ENCODE data around the gene DMXL1. TPM values are rescaled to one million over a fixed set of nuclear protein-coding genes. Genes with fewer than 3 reads are reported as not detected.

The DMXL1 gene
- total and polyA plus RNA-seq, 4 donors, result 4.3 to 38.1 (median 25.1) TPM

GRCh38 chr5:119187776-119188529 is 117.1 kb downstream of the DMXL1 start (continued):
- TF ChIP-seq FOXA1 (IDR thresholded peaks at IDR 0.05) (no peak), TAF1 (conservative IDR thresholded peaks at IDR 0.05) (no peak), HNF4A (conservative IDR thresholded peaks at IDR 0.05) (no peak), HNF4G (IDR thresholded peaks at IDR 0.05) (no peak), SP1 (IDR thresholded peaks at IDR 0.05) (no peak), NR2F2 (IDR thresholded peaks at IDR 0.05) (no peak), FOXA2 (IDR thresholded peaks at IDR 0.05) (no peak), RAD21 (IDR thresholded peaks at IDR 0.05) (no peak)

GRCh38 chr5:119190470-119191095 is 119.7 kb downstream of the DMXL1 start:
- Histone ChIP-seq H3K9ac (ENCODE audit: low read depth in 1 of 2, low read length in 2 of 2) (no peak overlapping the region), H3K4me3 (ENCODE audit: low read depth in 1 of 3, low read length in 3 of 3) (no peak overlapping the region), H3K27ac (ENCODE audit: low read depth in 1 of 2, low read length in 2 of 2) (no peak overlapping the region), H3K4me1 (ENCODE audit: control insufficient read depth in 4 of 4, insufficient read depth in 4 of 4, low read length in 3 of 4) (no peaks in the 10 kb centered on the region), H3K36me3 (ENCODE audit: control insufficient read depth in 4 of 4, insufficient read depth in 3 of 4, low read depth in 1 of 4, low read length in 3 of 4) (peaks cover 0 to 13% (median 6%) of the 10 kb centered on the region in 4 donors), H3K27me3 (ENCODE audit: control insufficient read depth in 4 of 4, insufficient read depth in 4 of 4, low read length in 3 of 4) (no peaks in the 10 kb centered on the region), H3K9me3 (ENCODE audit: control insufficient read depth in 4 of 4, low read length in 3 of 4) (no peaks in the 10 kb centered on the region)
- no peak for DNase-seq (ENCODE audit: low spot score)
- TF ChIP-seq CTCF (IDR thresholded peaks at IDR 0.05; ENCODE audit: low read depth, low read length, missing input control) (no peak), HNF4A (conservative IDR thresholded peaks at IDR 0.05) (no peak), REST (IDR thresholded peaks at IDR 0.05) (no peak), FOXA1 (IDR thresholded peaks at IDR 0.05) (no peak), FOXA2 (IDR thresholded peaks at IDR 0.05) (no peak), ATF3 (IDR thresholded peaks at IDR 0.05) (no peak), SP1 (IDR thresholded peaks at IDR 0.05) (no peak), GABPA (IDR thresholded peaks at IDR 0.05 in 1 of 2, conservative IDR thresholded peaks at IDR 0.05 in 1 of 2) (no peak), RXRA (IDR thresholded peaks at IDR 0.05) (no peak)
- WGBS, result 90% methylated on average over 1 of the region's 1 CpG

GRCh38 chr5:119191944-119192343 is 121.1 kb downstream of the DMXL1 start:
- peaks cover 0 to 17% (median 9%) of the 10 kb centered on the region in 4 donors for H3K36me3 ChIP-seq (ENCODE audit: control insufficient read depth in 4 of 4, insufficient read depth in 3 of 4, low read depth in 1 of 4, low read length in 3 of 4)
- DNase-seq (ENCODE audit: low spot score), result no peak
- no peak overlapping the region for H3K9ac ChIP-seq (ENCODE audit: low read depth in 1 of 2, low read length in 2 of 2)
- H3K9me3 ChIP-seq (ENCODE audit: control insufficient read depth in 4 of 4, low read length in 3 of 4), result no peaks in the 10 kb centered on the region
- 95% methylated on average over 1 of the region's 1 CpG for WGBS
- H3K4me3 ChIP-seq (ENCODE audit: low read depth in 1 of 3, low read length in 3 of 3), result no peak overlapping the region
- TF ChIP-seq MAX (IDR thresholded peaks at IDR 0.05) (no peak), CTCF (IDR thresholded peaks at IDR 0.05; ENCODE audit: low read depth, low read length, missing input control) (no peak), RAD21 (IDR thresholded peaks at IDR 0.05) (no peak), YY1 (IDR thresholded peaks at IDR 0.05) (no peak), FOXA2 (IDR thresholded peaks at IDR 0.05) (no peak)
- no peaks in the 10 kb centered on the region for H3K4me1 ChIP-seq (ENCODE audit: control insufficient read depth in 4 of 4, insufficient read depth in 4 of 4, low read length in 3 of 4)
- H3K27ac ChIP-seq (ENCODE audit: low read depth in 1 of 2, low read length in 2 of 2), result no peak overlapping the region
- no peaks in the 10 kb centered on the region for H3K27me3 ChIP-seq (ENCODE audit: control insufficient read depth in 4 of 4, insufficient read depth in 4 of 4, low read length in 3 of 4)

All from liver (tissue), 9 donors.